Activated CD8-positive, alpha-beta T cell treated with anti-CD3 and anti-CD28 coated beads for 36 hours (primary cell): Measurements from ENCODE around the gene CACNA2D3. TPM values are rescaled to one million over a fixed set of nuclear protein-coding genes. Genes with fewer than 3 reads are reported as not detected.

Source experiments
- ATAC-seq: fragments of 200-7000 bp; cut with Tn5 transposase; one replicate; pipeline ENCODE4 v1.10.0; 2021; ENCODE audit warnings: mild to moderate bottlenecking, moderate library complexity
- CTCF ChIA-PET: fragments of 350-600 bp; sonication (Branson Sonifier 250); formaldehyde crosslinking; loops from one replicate; lab custom pipeline; 2021; ENCODE audit warnings: antibody characterized with exemption; lab: Charles Lee
- POLR2A ChIA-PET: fragments of 350-600 bp; sonication (Branson Sonifier 250); formaldehyde crosslinking; loops from one replicate; lab custom pipeline; 2021; ENCODE audit warnings: antibody characterized with exemption; lab: Charles Lee
- DNase-seq: peaks from one replicate; pipeline ENCODE4 v3.0.0-alpha.2; 2020
- H3K27ac Mint-ChIP-seq: one replicate; pipeline ENCODE4 v1.8.0; 2021; ENCODE audit warnings: mild to moderate bottlenecking, mixed read lengths
- H3K27me3 Mint-ChIP-seq: one replicate; pipeline ENCODE4 v1.8.0; 2021; ENCODE audit warnings: mixed read lengths
- H3K36me3 Mint-ChIP-seq: one replicate; pipeline ENCODE4 v1.8.0; 2021; ENCODE audit warnings: low read depth, mixed read lengths
- H3K4me1 Mint-ChIP-seq: one replicate; pipeline ENCODE4 v1.8.0; 2021; ENCODE audit warnings: low read depth, mixed read lengths
- H3K4me3 Mint-ChIP-seq: one replicate; pipeline ENCODE4 v1.8.0; 2021; ENCODE audit warnings: mild to moderate bottlenecking, moderate library complexity, mixed read lengths
- H3K9me3 Mint-ChIP-seq: one replicate; pipeline ENCODE4 v1.8.0; 2021; ENCODE audit warnings: mixed read lengths
- CTCF ChIP-seq: fragments of 200-600 bp; IDR thresholded peaks from one replicate; pipeline ENCODE4 v1.8.0; 2022; ENCODE audit warnings: antibody characterized with exemption, mild to moderate bottlenecking
- intact Hi-C: fragments of 100-400 bp; cut with micrococcal nuclease; formaldehyde crosslinking; loops from one replicate; pipeline ENCODE4 v1.10.0; 2022
- total RNA-seq, 2 experiments: library from RNA; stranded (reverse); gene quantifications; one replicate each; pipeline ENCODE4 v1.2.3, GENCODE V29; 2021

CACNA2D3 gene
- total RNA-seq, 2 experiments from 2014 or later, result not detected

DNA sequence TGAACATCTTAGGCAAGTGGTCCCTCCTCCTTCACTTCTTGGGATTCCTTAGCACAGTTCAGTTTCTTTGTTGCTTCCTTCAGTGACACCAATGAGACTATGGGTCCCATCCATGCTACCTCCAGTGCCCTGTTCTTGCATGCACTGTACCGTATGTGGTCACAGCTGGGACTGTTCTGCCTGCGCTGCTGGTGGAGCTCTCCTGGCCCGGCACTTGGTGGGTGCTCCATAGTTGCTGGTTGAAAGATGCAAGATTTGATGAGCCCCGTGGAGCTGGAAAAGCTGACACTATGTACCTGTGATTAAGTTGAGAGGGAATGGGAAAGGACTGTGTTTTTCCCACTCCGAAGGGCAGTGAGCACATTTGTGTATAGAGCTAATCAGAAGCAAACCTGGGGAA is 407.7 kb downstream of the CACNA2D3 start:
- H3K4me3 Mint-ChIP-seq, result no peak overlapping the region
- no peaks in the 10 kb centered on the region for H3K4me1 Mint-ChIP-seq
- POLR2A ChIA-PET, result no interaction called here
- no peaks in the 10 kb centered on the region for H3K27me3 Mint-ChIP-seq
- no peak for DNase-seq
- TF ChIP-seq CTCF, result no peak
- H3K36me3 Mint-ChIP-seq, result no peaks in the 10 kb centered on the region
- CTCF ChIA-PET, result no interaction called here
- ATAC-seq, result no peak
- H3K27ac Mint-ChIP-seq, result no peak overlapping the region
- intact Hi-C loops, result no loop called here
- H3K9me3 Mint-ChIP-seq, result peaks cover 6% of the 10 kb centered on the region

DNA sequence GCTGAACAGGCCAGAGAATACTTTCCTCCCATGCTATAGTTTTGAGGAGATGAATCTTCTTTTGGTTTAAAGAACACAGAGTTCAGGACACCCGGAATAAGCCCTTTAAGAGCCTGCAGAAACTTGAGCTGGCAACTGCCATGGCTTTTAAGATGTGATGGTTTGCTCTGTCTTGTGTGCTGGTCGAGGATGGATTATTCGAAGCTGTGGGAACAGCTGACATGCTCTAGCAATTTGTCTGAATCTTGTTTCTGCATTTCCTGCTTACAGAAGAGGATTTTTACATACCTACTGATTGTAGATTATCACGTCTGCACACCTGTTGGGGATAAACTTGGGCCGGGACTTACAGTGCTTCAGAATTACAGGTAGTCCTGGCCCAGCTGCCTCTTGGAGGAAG is 408.6 kb downstream of the CACNA2D3 start:
- Mint-ChIP-seq H3K27me3 (no peaks in the 10 kb centered on the region), H3K36me3 (no peaks in the 10 kb centered on the region), H3K4me3 (no peak overlapping the region), H3K27ac (no peak overlapping the region), H3K9me3 (peaks cover 2% of the 10 kb centered on the region), H3K4me1 (no peaks in the 10 kb centered on the region)
- no peak for TF ChIP-seq CTCF
- POLR2A ChIA-PET, result no interaction called here
- DNase-seq (no peak), ATAC-seq (no peak)
- CTCF ChIA-PET, result no interaction called here
- intact Hi-C loops, result no loop called here

DNA sequence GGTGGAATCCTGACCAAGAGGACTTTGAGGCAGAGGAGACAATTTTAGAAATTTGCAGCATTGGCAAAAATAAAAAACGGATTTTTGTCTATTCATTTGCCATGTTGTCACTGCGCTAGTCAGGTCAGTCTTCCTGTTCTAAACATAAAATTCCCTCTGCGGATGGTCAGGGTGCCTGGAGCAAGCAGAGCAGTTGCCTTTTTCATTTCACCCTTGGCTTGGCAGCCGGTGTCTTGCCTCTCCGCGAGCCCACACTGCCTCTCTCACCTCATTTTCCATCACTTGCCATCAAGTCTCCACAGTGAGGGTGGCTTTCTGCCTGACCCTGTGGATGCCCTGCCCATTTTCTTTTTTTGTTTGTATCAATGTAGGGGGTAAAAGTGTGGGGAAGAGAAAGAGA is 409.4 kb downstream of the CACNA2D3 start:
- ChIA-PET POLR2A (no interaction called here), CTCF (no interaction called here)
- Mint-ChIP-seq H3K4me1 (no peaks in the 10 kb centered on the region), H3K27ac (no peak overlapping the region), H3K4me3 (no peak overlapping the region), H3K27me3 (no peaks in the 10 kb centered on the region), H3K36me3 (no peaks in the 10 kb centered on the region), H3K9me3 (peaks cover 2% of the 10 kb centered on the region)
- intact Hi-C loops, result no loop called here
- no peak for DNase-seq
- ATAC-seq, result no peak
- TF ChIP-seq CTCF, result no peak

- H3K4me3 Mint-ChIP-seq, result no peak overlapping the region
- ChIA-PET POLR2A (no interaction called here), CTCF (no interaction called here)
- no peaks in the 10 kb centered on the region for H3K4me1 Mint-ChIP-seq
- no peak for ATAC-seq
- intact Hi-C loops, result no loop called here
- DNase-seq, result no peak
- H3K36me3 Mint-ChIP-seq, result no peaks in the 10 kb centered on the region
- no peak for TF ChIP-seq CTCF
- no peaks in the 10 kb centered on the region for H3K9me3 Mint-ChIP-seq
- H3K27ac Mint-ChIP-seq, result no peak overlapping the region
- H3K27me3 Mint-ChIP-seq, result no peaks in the 10 kb centered on the region
Observed at GRCh38 chr3:54533856-54534255, 411.5 kb downstream of the CACNA2D3 start.

GRCh38 chr3:54535619-54536018 is 413.3 kb downstream of the CACNA2D3 start:
- H3K27me3 Mint-ChIP-seq, result no peaks in the 10 kb centered on the region
- CTCF ChIA-PET, result no interaction called here
- intact Hi-C loops, result no loop called here

More at GRCh38 chr3:54535619-54536018, 413.3 kb downstream of the CACNA2D3 start:
- Mint-ChIP-seq H3K9me3 (no peaks in the 10 kb centered on the region), H3K4me1 (no peaks in the 10 kb centered on the region), H3K4me3 (no peak overlapping the region), H3K36me3 (no peaks in the 10 kb centered on the region), H3K27ac (no peak overlapping the region)
- no peak for DNase-seq
- ATAC-seq, result no peak
- no peak for TF ChIP-seq CTCF
- POLR2A ChIA-PET, result no interaction called here
